Astrocyte (in vitro differentiated cells and primary cell): ENCODE measurements around the gene MBNL1. TPM values are rescaled to one million over a fixed set of nuclear protein-coding genes. Genes with fewer than 3 reads are reported as not detected.

ENCODE experiments used
- DNase-seq: peaks from one replicate; pipeline ENCODE4 v3.0.0-alpha.2; 2010; ENCODE audit warnings: low read depth
- FAIRE-seq: peaks from 2 replicates; lab custom pipeline; 2011; peaks lifted over from hg19 to GRCh38; lab: Jason Lieb, UNC
- H2AFZ ChIP-seq: 2 replicates; pipeline ENCODE4 v1.6.0; 2012; ENCODE audit warnings: low read depth, low read length, inconsistent platforms
- H3K27ac ChIP-seq: 2 replicates; pipeline ENCODE4 v1.5.1; 2011; ENCODE audit warnings: low read depth, low read length, inconsistent platforms
- H3K27me3 ChIP-seq: 2 replicates; pipeline ENCODE4 v1.6.0; 2011; ENCODE audit warnings: low read length, inconsistent platforms; ENCODE audit not compliant: insufficient read depth
- H3K36me3 ChIP-seq: 2 replicates; pipeline ENCODE4 v1.5.1; 2011; ENCODE audit warnings: low read length, inconsistent platforms; ENCODE audit not compliant: insufficient read depth
- H3K4me1 ChIP-seq: 2 replicates; pipeline ENCODE4 v1.5.1; 2011; ENCODE audit warnings: low read length, inconsistent platforms; ENCODE audit not compliant: insufficient read depth
- H3K4me2 ChIP-seq: 2 replicates; pipeline ENCODE4 v1.6.0; 2012; ENCODE audit warnings: low read length, inconsistent platforms
- H3K4me3 ChIP-seq: 2 replicates; pipeline ENCODE4 v1.5.1; 2011; ENCODE audit warnings: low read depth, mild to moderate bottlenecking, low read length, inconsistent platforms; ENCODE audit not compliant: insufficient read depth
- H3K79me2 ChIP-seq: 2 replicates; pipeline ENCODE4 v1.6.0; 2012; ENCODE audit warnings: mild to moderate bottlenecking, low read length, inconsistent platforms; ENCODE audit not compliant: insufficient read depth
- H3K9ac ChIP-seq: 2 replicates; pipeline ENCODE4 v1.6.0; 2012; ENCODE audit warnings: mild to moderate bottlenecking, low read length, inconsistent platforms
- H3K9me3 ChIP-seq: 2 replicates; pipeline ENCODE4 v1.5.1; 2012; ENCODE audit warnings: low read depth, mild to moderate bottlenecking, low read length, inconsistent platforms; ENCODE audit not compliant: insufficient read depth
- H4K20me1 ChIP-seq: 2 replicates; pipeline ENCODE4 v1.6.0; 2012; ENCODE audit warnings: low read length, inconsistent platforms; ENCODE audit not compliant: insufficient read depth
- H3K27ac Mint-ChIP-seq: one replicate; pipeline ENCODE4 v1.8.0; 2021; ENCODE audit warnings: mild to moderate bottlenecking, mixed read lengths; ENCODE audit not compliant: unreplicated experiment
- H3K27me3 Mint-ChIP-seq: one replicate; pipeline ENCODE4 v1.8.0; 2021; ENCODE audit warnings: low read depth, mixed read lengths; ENCODE audit not compliant: unreplicated experiment
- H3K36me3 Mint-ChIP-seq: one replicate; pipeline ENCODE4 v1.8.0; 2021; ENCODE audit warnings: low read depth, mixed read lengths; ENCODE audit not compliant: unreplicated experiment
- H3K4me1 Mint-ChIP-seq: one replicate; pipeline ENCODE4 v1.8.0; 2021; ENCODE audit warnings: low read depth, mixed read lengths; ENCODE audit not compliant: unreplicated experiment
- H3K4me3 Mint-ChIP-seq: one replicate; pipeline ENCODE4 v1.8.0; 2021; ENCODE audit warnings: mild to moderate bottlenecking, moderate library complexity, mixed read lengths; ENCODE audit not compliant: unreplicated experiment
- H3K9me3 Mint-ChIP-seq: one replicate; pipeline ENCODE4 v1.8.0; 2021; ENCODE audit warnings: mild to moderate bottlenecking, mixed read lengths; ENCODE audit not compliant: unreplicated experiment
- EZH2 ChIP-seq: IDR thresholded peaks from 2 replicates; pipeline ENCODE4 v1.6.1; 2012; ENCODE audit warnings: mild to moderate bottlenecking, low read length, inconsistent platforms; ENCODE audit not compliant: insufficient read depth
- total RNA-seq: library from RNA; stranded (reverse); gene quantifications from 2 replicates; pipeline ENCODE4 v1.2.1, GENCODE V29; 2021
- TF ChIP-seq, protein P1 (sequence below): IDR thresholded peaks from 2 replicates; pipeline ENCODE4 v1.5.1; 2011; ENCODE audit warnings: low read depth, mild to moderate bottlenecking, inconsistent platforms, low read length, moderate library complexity; ENCODE audit not compliant: insufficient read depth

The MBNL1 gene
- total RNA-seq, 1 donor from 2014 or later = 93.1 TPM

DNA sequence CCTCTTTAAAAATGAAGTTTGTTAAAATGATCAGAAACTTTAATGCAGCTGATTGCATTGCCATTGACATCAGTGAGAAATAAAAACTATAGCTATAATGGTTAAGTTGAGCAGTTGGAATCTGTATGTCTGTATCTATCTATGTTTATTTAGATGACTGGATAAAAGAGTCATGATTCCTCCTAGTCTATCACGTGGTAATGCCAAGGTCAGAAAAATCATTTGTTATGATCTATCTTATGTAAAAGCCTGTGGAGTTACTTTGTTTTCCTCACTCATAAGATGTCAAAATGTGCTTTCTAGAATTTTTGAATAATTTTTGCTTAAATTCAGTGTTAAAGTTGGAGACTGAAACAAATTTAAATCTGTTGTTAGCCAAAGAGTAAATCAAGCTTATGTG lies 63.3 kb downstream of the MBNL1 start:
- Histone ChIP-seq H3K4me3 (no peak overlapping the region), H3K36me3 (peaks cover 8% of the 10 kb centered on the region), H4K20me1 (peaks cover 59% of the 10 kb centered on the region), H2AFZ (no peak overlapping the region), H3K9me3 (no peaks in the 10 kb centered on the region), H3K27ac (peak overlapping the region; percentile 76), H3K4me1 (peaks cover 30% of the 10 kb centered on the region), H3K4me2 (peak overlapping the region; percentile 68), H3K9ac (peak overlapping the region; percentile 66), H3K27me3 (no peaks in the 10 kb centered on the region), H3K79me2 (peaks cover 96% of the 10 kb centered on the region)
- Mint-ChIP-seq H3K4me1 (peaks cover 23% of the 10 kb centered on the region), H3K9me3 (no peaks in the 10 kb centered on the region), H3K36me3 (no peaks in the 10 kb centered on the region), H3K4me3 (no peak overlapping the region), H3K27ac (peak overlapping the region; percentile 90), H3K27me3 (no peaks in the 10 kb centered on the region)
- no peak for FAIRE-seq
- no peak for DNase-seq
- TF ChIP-seq, protein P1, sequence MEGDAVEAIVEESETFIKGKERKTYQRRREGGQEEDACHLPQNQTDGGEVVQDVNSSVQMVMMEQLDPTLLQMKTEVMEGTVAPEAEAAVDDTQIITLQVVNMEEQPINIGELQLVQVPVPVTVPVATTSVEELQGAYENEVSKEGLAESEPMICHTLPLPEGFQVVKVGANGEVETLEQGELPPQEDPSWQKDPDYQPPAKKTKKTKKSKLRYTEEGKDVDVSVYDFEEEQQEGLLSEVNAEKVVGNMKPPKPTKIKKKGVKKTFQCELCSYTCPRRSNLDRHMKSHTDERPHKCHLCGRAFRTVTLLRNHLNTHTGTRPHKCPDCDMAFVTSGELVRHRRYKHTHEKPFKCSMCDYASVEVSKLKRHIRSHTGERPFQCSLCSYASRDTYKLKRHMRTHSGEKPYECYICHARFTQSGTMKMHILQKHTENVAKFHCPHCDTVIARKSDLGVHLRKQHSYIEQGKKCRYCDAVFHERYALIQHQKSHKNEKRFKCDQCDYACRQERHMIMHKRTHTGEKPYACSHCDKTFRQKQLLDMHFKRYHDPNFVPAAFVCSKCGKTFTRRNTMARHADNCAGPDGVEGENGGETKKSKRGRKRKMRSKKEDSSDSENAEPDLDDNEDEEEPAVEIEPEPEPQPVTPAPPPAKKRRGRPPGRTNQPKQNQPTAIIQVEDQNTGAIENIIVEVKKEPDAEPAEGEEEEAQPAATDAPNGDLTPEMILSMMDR = no peak
- TF ChIP-seq EZH2 = no peak

DNA sequence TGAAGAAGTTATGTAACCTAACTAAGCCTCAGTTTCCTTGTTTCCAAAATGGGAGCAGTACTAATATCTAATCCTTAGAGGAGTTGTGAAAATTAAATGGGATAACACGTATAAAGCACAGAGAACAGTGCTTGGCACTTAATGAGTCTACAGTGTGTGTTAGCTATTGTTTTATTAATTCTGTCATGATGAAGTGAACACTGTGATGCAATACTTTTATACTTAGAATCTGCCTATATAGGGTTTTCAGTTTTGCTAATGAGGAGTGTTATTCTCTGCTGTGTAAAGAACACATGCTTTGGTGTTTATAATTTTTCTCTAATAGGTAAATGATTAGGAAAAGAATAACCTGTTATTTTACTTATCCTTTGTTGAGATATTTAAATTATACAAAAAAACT lies 65.2 kb downstream of the MBNL1 start:
- Mint-ChIP-seq H3K27ac (no peak overlapping the region), H3K4me1 (peaks cover 19% of the 10 kb centered on the region)

DNA sequence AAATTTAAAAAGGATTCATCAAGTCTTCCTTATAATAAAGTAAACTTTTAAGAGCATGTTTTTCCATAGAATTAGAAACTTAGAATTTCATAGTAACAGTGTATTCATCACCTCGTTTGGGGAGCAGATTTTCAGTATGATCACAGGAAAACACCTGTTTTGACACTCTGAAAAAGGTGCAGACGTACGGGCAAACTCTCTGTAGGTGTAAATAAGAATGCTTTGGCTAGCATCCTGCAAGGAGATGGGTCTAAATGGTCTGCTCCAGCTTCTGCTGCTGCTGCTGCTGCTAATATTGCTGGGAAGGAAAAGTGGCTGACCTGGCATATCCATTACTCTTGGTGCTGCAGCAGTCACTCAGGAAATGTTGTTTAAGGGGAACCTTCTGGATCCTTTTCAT lies 66.0 kb downstream of the MBNL1 start:
- Histone ChIP-seq H3K36me3 (peaks cover 9% of the 10 kb centered on the region), H3K27ac (no peak overlapping the region)
- peaks cover 15% of the 10 kb centered on the region for H3K4me1 Mint-ChIP-seq

More for the DNA sequence above, 65.2 kb downstream of the MBNL1 start:
- Histone ChIP-seq H3K4me3 (no peak overlapping the region), H2AFZ (no peak overlapping the region), H3K9ac (no peak overlapping the region), H3K4me2 (no peak overlapping the region), H3K36me3 (peaks cover 8% of the 10 kb centered on the region), H3K4me1 (peaks cover 21% of the 10 kb centered on the region), H3K27ac (no peak overlapping the region), H4K20me1 (peaks cover 64% of the 10 kb centered on the region), H3K27me3 (no peaks in the 10 kb centered on the region), H3K9me3 (no peaks in the 10 kb centered on the region), H3K79me2 (peaks cover 95% of the 10 kb centered on the region)
- DNase-seq (no peak), FAIRE-seq (no peak)
- TF ChIP-seq, protein P1 = no peak
- TF ChIP-seq EZH2 = no peak
- Mint-ChIP-seq H3K9me3 (no peaks in the 10 kb centered on the region), H3K27me3 (no peaks in the 10 kb centered on the region), H3K4me3 (no peak overlapping the region), H3K36me3 (no peaks in the 10 kb centered on the region)

More for the DNA sequence above, 66.0 kb downstream of the MBNL1 start:
- Mint-ChIP-seq H3K27ac (no peak overlapping the region), H3K27me3 (no peaks in the 10 kb centered on the region), H3K4me3 (no peak overlapping the region), H3K36me3 (no peaks in the 10 kb centered on the region), H3K9me3 (no peaks in the 10 kb centered on the region)
- FAIRE-seq (no peak), DNase-seq (no peak)
- Histone ChIP-seq H3K9me3 (no peaks in the 10 kb centered on the region), H3K4me1 (peaks cover 17% of the 10 kb centered on the region), H4K20me1 (peaks cover 60% of the 10 kb centered on the region), H3K79me2 (peaks cover 95% of the 10 kb centered on the region), H3K27me3 (no peaks in the 10 kb centered on the region), H3K4me2 (no peak overlapping the region), H3K9ac (no peak overlapping the region), H2AFZ (no peak overlapping the region), H3K4me3 (no peak overlapping the region)
- TF ChIP-seq, protein P1 = no peak
- TF ChIP-seq EZH2 = no peak
